HCT116 (cell line): Measurements from ENCODE around the gene OSTM1. TPM values are rescaled to one million over a fixed set of nuclear protein-coding genes. Genes with fewer than 3 reads are reported as not detected.

Source experiments
- ATAC-seq: fragments of 200-7000 bp; cut with Tn5 transposase; 2 replicates; pipeline ENCODE4 v1.9.1; 2020; ENCODE audit warnings: mild to moderate bottlenecking, moderate library complexity
- BruUV-seq: library from RNA; stranded (reverse); fragments of 400-500 nt; replicated peaks from 2 replicates; lab custom pipeline; 2021; lab: Mats Ljungman, UMichigan
- CTCF ChIA-PET: fragments of 300-600 bp; sonication (Branson Sonifier 250); formaldehyde crosslinking; loops from one replicate; lab custom pipeline; 2021; ENCODE audit warnings: antibody characterized with exemption; lab: Charles Lee
- POLR2A ChIA-PET: fragments of 300-600, 350-600 bp; sonication (Branson Sonifier 250); formaldehyde crosslinking; loops from one replicate; lab custom pipeline; 2021; ENCODE audit warnings: antibody characterized with exemption; lab: Charles Lee
- RAD21 ChIA-PET, 2 experiments: fragments of 300-600 bp; sonication (Branson Sonifier 250); formaldehyde crosslinking; loops; one replicate each; lab custom pipeline; 2023; ENCODE audit warnings: low total read pairs in 2 of 2; ENCODE audit not compliant: uncharacterized antibody in 2 of 2, unreplicated experiment in 2 of 2, low non-redundant PET in 1 of 2; lab: Charles Lee
- DNase-seq: peaks from one replicate; pipeline ENCODE4 v3.0.0-alpha.2; 2010; ENCODE audit warnings: low read depth, low spot score
- H2AFZ ChIP-seq: fragments of 200-600 bp; shearing (Covaris generic), sonication (generic); 2 replicates; pipeline ENCODE4 v1.6.1; 2017; ENCODE audit warnings: low read depth, mixed run types, mixed read lengths, antibody characterized with exemption, low read length; ENCODE audit not compliant: poor library complexity, severe bottlenecking
- H3K27ac ChIP-seq: 2 replicates; pipeline ENCODE4 v1.5.1; 2012; ENCODE audit warnings: low read depth, low read length
- H3K27me3 ChIP-seq: fragments of 200-600 bp; sonication (generic); 2 replicates; pipeline ENCODE4 v1.6.1; 2016; ENCODE audit warnings: mixed run types, low read length, mixed read lengths; ENCODE audit not compliant: insufficient read depth
- H3K36me3 ChIP-seq, 2 experiments: fragments of 200-500 bp in 1 of 2; fragments of 200-600 bp in 1 of 2; sonication (Bioruptor generic) in 1 of 2; sonication (generic) in 1 of 2; 2 replicates each; pipeline versions ENCODE4 v1.5.1 to v1.6.1; 2014 to 2016; ENCODE audit warnings: low read length in 2 of 2, inconsistent platforms in 1 of 2, mixed read lengths in 1 of 2, mixed run types in 1 of 2; ENCODE audit not compliant: insufficient read depth in 2 of 2, control insufficient read depth in 1 of 2
- H3K4me1 ChIP-seq, 2 experiments: fragments of 200-600 bp in 1 of 2; sonication (generic) in 1 of 2; 2 replicates each; pipeline versions ENCODE4 v1.5.1 to v1.6.1; 2012 to 2017; ENCODE audit warnings: low read length in 2 of 2, inconsistent platforms in 1 of 2, mild to moderate bottlenecking in 1 of 2, mixed read lengths in 1 of 2, mixed run types in 1 of 2, moderate library complexity in 1 of 2; ENCODE audit not compliant: insufficient read depth in 2 of 2, control insufficient read depth in 1 of 2
- H3K4me2 ChIP-seq: fragments of 200-600 bp; sonication (generic); 2 replicates; pipeline ENCODE4 v1.6.1; 2017; ENCODE audit warnings: mixed run types, low read length, mixed read lengths
- H3K4me3 ChIP-seq, 2 experiments: fragments of 200-600 bp in 1 of 2; sonication (generic) in 1 of 2; replicated peaks in 1 of 2; 2 replicates each; pipeline ENCODE4 v1.5.1; 2011 to 2016; ENCODE audit warnings: low read length in 2 of 2, control low read depth in 1 of 2, low read depth in 1 of 2, mild to moderate bottlenecking in 1 of 2, mixed read lengths in 1 of 2, mixed run types in 1 of 2
- H3K79me2 ChIP-seq: fragments of 200-600 bp; sonication (generic); 2 replicates; pipeline ENCODE4 v1.6.1; 2017; ENCODE audit warnings: mild to moderate bottlenecking, mixed run types, low read length, moderate library complexity, mixed read lengths; ENCODE audit not compliant: insufficient read depth
- H3K9ac ChIP-seq: fragments of 200-600 bp; sonication (generic); 2 replicates; pipeline ENCODE4 v1.6.1; 2016; ENCODE audit warnings: low read length, mixed read lengths
- H3K9me2 ChIP-seq: fragments of 200-600 bp; sonication (generic), shearing (Covaris generic); 2 replicates; pipeline ENCODE4 v1.6.1; 2017; ENCODE audit warnings: mixed run types, mild to moderate bottlenecking, moderate library complexity; ENCODE audit not compliant: insufficient read depth
- H3K9me3 ChIP-seq, 2 experiments: fragments of 200-500 bp in 1 of 2; fragments of 200-600 bp in 1 of 2; sonication (Bioruptor generic) in 1 of 2; sonication (generic) in 1 of 2; 2 replicates each; pipeline ENCODE4 v1.6.1; 2014 to 2017; ENCODE audit warnings: low read length in 2 of 2, mixed read lengths in 2 of 2, inconsistent platforms in 1 of 2, low read depth in 1 of 2, mild to moderate bottlenecking in 1 of 2, mixed run types in 1 of 2, moderate library complexity in 1 of 2; ENCODE audit not compliant: control insufficient read depth in 1 of 2, insufficient read depth in 1 of 2
- H4K20me1 ChIP-seq: fragments of 200-600 bp; sonication (generic), shearing (Covaris generic); 2 replicates; pipeline ENCODE4 v1.6.1; 2017; ENCODE audit warnings: mixed run types, mild to moderate bottlenecking, moderate library complexity; ENCODE audit not compliant: insufficient read depth
- CEBPB ChIP-seq: IDR thresholded peaks from 2 replicates; pipeline ENCODE4 v1.6.1; 2012; ENCODE audit warnings: low read depth
- EZH2 ChIP-seq: fragments of 200-600 bp; sonication (generic); IDR thresholded peaks from 2 replicates; pipeline ENCODE4 v1.6.1; 2017; ENCODE audit warnings: antibody characterized with exemption, mixed run types
- JUND ChIP-seq: IDR thresholded peaks from 2 replicates; pipeline ENCODE4 v1.6.1; 2012
- SP1 ChIP-seq: IDR thresholded peaks from 2 replicates; pipeline ENCODE4 v1.6.1; 2012; ENCODE audit warnings: low read depth
- SRF ChIP-seq: IDR thresholded peaks from 2 replicates; pipeline ENCODE4 v1.6.1; 2012; ENCODE audit warnings: low read depth
- ZNF274 ChIP-seq: fragments of 200-500 bp; sonication (Bioruptor generic); IDR thresholded peaks from 2 replicates; pipeline ENCODE4 v1.6.1; 2014; ENCODE audit warnings: mild to moderate bottlenecking, low read depth, low read length, inconsistent platforms
- intact Hi-C: fragments of 100-400 bp; cut with micrococcal nuclease; formaldehyde crosslinking; loops from 2 replicates; pipeline ENCODE4 v1.10.0; 2022
- total RNA-seq: library from RNA; stranded (reverse); gene quantifications from one replicate; pipeline ENCODE4 v1.2.1, GENCODE V29; 2021; ENCODE audit not compliant: unreplicated experiment
- TF ChIP-seq, protein P1 (sequence below): IDR thresholded peaks from 2 replicates; pipeline ENCODE4 v1.6.1; 2012; ENCODE audit warnings: low read depth
- TF ChIP-seq, protein P2 (sequence below): IDR thresholded peaks from 2 replicates; pipeline ENCODE4 v1.6.1; 2011; ENCODE audit warnings: mild to moderate bottlenecking, low read length, moderate library complexity; ENCODE audit not compliant: insufficient replicate concordance; ENCODE audit errors: extremely low read depth
- TF ChIP-seq, protein P3 (sequence below): IDR thresholded peaks from 2 replicates; pipeline ENCODE4 v1.6.1; 2012

The OSTM1 gene
- total RNA-seq, 1 experiment from 2014 or later: 11.2 TPM

DNA sequence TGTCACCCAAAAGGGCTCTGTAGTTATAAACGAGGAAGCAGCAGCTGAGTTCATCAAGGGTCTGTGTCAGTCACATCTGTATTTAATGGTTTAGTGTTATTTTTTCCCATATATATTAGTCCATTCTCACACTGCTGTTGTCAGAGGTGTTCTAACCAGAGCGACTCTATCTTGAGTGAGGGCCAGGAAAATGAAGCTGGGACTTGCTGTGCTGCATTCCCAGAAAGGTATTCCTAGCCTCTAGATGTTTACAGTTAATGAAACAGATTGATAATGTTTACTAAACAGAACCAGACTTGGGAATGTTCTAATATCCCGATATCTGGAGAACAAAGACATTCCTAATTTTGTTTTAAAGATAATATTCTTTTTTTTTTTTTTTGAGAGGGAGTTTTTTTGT, 68.6 kb downstream of the OSTM1 start:
- RAD21 ChIA-PET: interaction anchor here in 1 of 2 experiments (0.7 kb wide), 1 partner anchor 65 kb away, joined by 5 read pairs; no protein-coding TSS in a partner anchor
- H3K9ac ChIP-seq: no peak overlapping the region
- CTCF ChIA-PET: interaction anchor here (0.6 kb wide), 1 partner anchor 59 kb away, joined by 5 read pairs; no protein-coding TSS in a partner anchor
- no TSS peak for BruUV-seq
- no peak overlapping the region for H3K4me3 ChIP-seq
- no peaks in the 10 kb centered on the region for H3K27me3 ChIP-seq
- peaks cover 0 to 7% of the 10 kb centered on the region in 2 experiments; a peak in 1 of 4 replicates for H3K9me3 ChIP-seq
- H2AFZ ChIP-seq: no peak overlapping the region
- peaks cover 7 to 13% of the 10 kb centered on the region in 2 experiments; a peak in 3 of 4 replicates for H3K4me1 ChIP-seq
- H3K9me2 ChIP-seq: no peaks in the 10 kb centered on the region
- no peaks in the 10 kb centered on the region for H3K36me3 ChIP-seq
- no peaks in the 10 kb centered on the region for H3K79me2 ChIP-seq
- POLR2A ChIA-PET: no interaction called here
- TF ChIP-seq SP1: no peak
- TF ChIP-seq EZH2: no peak
- TF ChIP-seq JUND: no peak
- TF ChIP-seq, protein P1, sequence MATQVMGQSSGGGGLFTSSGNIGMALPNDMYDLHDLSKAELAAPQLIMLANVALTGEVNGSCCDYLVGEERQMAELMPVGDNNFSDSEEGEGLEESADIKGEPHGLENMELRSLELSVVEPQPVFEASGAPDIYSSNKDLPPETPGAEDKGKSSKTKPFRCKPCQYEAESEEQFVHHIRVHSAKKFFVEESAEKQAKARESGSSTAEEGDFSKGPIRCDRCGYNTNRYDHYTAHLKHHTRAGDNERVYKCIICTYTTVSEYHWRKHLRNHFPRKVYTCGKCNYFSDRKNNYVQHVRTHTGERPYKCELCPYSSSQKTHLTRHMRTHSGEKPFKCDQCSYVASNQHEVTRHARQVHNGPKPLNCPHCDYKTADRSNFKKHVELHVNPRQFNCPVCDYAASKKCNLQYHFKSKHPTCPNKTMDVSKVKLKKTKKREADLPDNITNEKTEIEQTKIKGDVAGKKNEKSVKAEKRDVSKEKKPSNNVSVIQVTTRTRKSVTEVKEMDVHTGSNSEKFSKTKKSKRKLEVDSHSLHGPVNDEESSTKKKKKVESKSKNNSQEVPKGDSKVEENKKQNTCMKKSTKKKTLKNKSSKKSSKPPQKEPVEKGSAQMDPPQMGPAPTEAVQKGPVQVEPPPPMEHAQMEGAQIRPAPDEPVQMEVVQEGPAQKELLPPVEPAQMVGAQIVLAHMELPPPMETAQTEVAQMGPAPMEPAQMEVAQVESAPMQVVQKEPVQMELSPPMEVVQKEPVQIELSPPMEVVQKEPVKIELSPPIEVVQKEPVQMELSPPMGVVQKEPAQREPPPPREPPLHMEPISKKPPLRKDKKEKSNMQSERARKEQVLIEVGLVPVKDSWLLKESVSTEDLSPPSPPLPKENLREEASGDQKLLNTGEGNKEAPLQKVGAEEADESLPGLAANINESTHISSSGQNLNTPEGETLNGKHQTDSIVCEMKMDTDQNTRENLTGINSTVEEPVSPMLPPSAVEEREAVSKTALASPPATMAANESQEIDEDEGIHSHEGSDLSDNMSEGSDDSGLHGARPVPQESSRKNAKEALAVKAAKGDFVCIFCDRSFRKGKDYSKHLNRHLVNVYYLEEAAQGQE: no peak
- TF ChIP-seq, protein P2, sequence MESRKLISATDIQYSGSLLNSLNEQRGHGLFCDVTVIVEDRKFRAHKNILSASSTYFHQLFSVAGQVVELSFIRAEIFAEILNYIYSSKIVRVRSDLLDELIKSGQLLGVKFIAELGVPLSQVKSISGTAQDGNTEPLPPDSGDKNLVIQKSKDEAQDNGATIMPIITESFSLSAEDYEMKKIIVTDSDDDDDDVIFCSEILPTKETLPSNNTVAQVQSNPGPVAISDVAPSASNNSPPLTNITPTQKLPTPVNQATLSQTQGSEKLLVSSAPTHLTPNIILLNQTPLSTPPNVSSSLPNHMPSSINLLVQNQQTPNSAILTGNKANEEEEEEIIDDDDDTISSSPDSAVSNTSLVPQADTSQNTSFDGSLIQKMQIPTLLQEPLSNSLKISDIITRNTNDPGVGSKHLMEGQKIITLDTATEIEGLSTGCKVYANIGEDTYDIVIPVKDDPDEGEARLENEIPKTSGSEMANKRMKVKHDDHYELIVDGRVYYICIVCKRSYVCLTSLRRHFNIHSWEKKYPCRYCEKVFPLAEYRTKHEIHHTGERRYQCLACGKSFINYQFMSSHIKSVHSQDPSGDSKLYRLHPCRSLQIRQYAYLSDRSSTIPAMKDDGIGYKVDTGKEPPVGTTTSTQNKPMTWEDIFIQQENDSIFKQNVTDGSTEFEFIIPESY: no peak
- TF ChIP-seq, protein P3, sequence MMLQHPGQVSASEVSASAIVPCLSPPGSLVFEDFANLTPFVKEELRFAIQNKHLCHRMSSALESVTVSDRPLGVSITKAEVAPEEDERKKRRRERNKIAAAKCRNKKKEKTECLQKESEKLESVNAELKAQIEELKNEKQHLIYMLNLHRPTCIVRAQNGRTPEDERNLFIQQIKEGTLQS: no peak
- no peak for TF ChIP-seq CEBPB
- TF ChIP-seq SRF: no peak
- no peak for TF ChIP-seq ZNF274
- no peak overlapping the region for H3K4me2 ChIP-seq
- ATAC-seq (no peak), DNase-seq (no peak)
- H4K20me1 ChIP-seq: no peaks in the 10 kb centered on the region
- H3K27ac ChIP-seq: no peak overlapping the region
- intact Hi-C loops: no loop called here
